Measurements from ENCODE around the gene ZNF75A. TPM values are rescaled to one million over a fixed set of nuclear protein-coding genes. Genes with fewer than 3 reads are reported as not detected.

Gene ZNF75A
- total and polyA plus RNA-seq, 2 of the 4 experiments (the other 2 are of a cell fraction) = 14.6 to 15.4 TPM

- intact Hi-C loops (cut with micrococcal nuclease) = no loop called here
- Histone ChIP-seq H2AK9ac (replicated peaks; ENCODE audit: low read depth, low read length, poor library complexity) (no peak overlapping the region), H3K18ac (ENCODE audit: low read depth, low read length) (no peak overlapping the region), H4K5ac (ENCODE audit: low read depth, low read length) (no peak overlapping the region), H2BK15ac (ENCODE audit: low read depth, low read length) (no peak overlapping the region), H3K36me3 (ENCODE audit: control insufficient read depth, insufficient read depth, low read length) (no peaks in the 10 kb centered on the region), H4K8ac (ENCODE audit: low read depth in 2 of 2, low read length in 2 of 2) (no peak overlapping the region), H3K27ac (ENCODE audit: insufficient read depth, low read length) (no peak overlapping the region), H2BK20ac (ENCODE audit: low read depth, low read length) (no peak overlapping the region), H2AFZ (replicated peaks; ENCODE audit: low read length, poor library complexity) (peak overlapping the region; percentile 43), H3K4me1 (ENCODE audit: control insufficient read depth, insufficient read depth, low read length) (no peaks in the 10 kb centered on the region), H3K9me1 (ENCODE audit: insufficient read depth, low read length) (no peaks in the 10 kb centered on the region), H3K23ac (ENCODE audit: low read depth, low read length) (no peak overlapping the region), H3K9ac (ENCODE audit: low read depth, low read length) (no peak overlapping the region), H3K79me1 (ENCODE audit: low read depth in 1 of 2, low read length in 2 of 2) (no peaks in the 10 kb centered on the region), H3K9me3 (ENCODE audit: control insufficient read depth, insufficient read depth, low read length) (peaks cover 1% of the 10 kb centered on the region; the same call in 1 of the 2 replicates), H3K4me2 (ENCODE audit: low read depth, low read length) (no peak overlapping the region), H2AK5ac (ENCODE audit: low read depth, low read length) (no peak overlapping the region), H4K20me1 (ENCODE audit: insufficient read depth, low read length) (no peaks in the 10 kb centered on the region), H3K4ac (ENCODE audit: low read depth, low read length) (no peak overlapping the region), H3K14ac (replicated peaks; ENCODE audit: low read depth, low read length) (no peak overlapping the region), H3K27me3 (ENCODE audit: control insufficient read depth, insufficient read depth, low read length) (no peaks in the 10 kb centered on the region; the same call in 1 of the 2 replicates), H3K56ac (ENCODE audit: extremely low read depth, insufficient read depth, low read length) (no peak overlapping the region), H2BK5ac (ENCODE audit: low read depth, low read length, poor library complexity, severe bottlenecking) (no peak overlapping the region), H4K91ac (ENCODE audit: insufficient read depth, low read depth, low read length) (no peak overlapping the region), H3K4me3 (ENCODE audit: insufficient read depth, low read depth, low read length) (no peak overlapping the region), H2BK120ac (ENCODE audit: low read depth, low read length) (no peak overlapping the region)
- ChIA-PET CTCF (no interaction called here), POLR2A (ENCODE audit: unreplicated experiment) (no interaction called here)
- BruUV-seq (replicated peaks) = no TSS peak
- TF ChIP-seq MAZ (IDR thresholded peaks at IDR 0.05; ENCODE audit: borderline replicate concordance, low read depth, low read length) (no peak), RCOR1 (IDR thresholded peaks at IDR 0.05; ENCODE audit: insufficient replicate concordance, low read length) (no peak), CTCF (conservative IDR thresholded peaks at IDR 0.05; ENCODE audit: low read depth, low read length) (no peak), USF2 (IDR thresholded peaks at IDR 0.05; ENCODE audit: low read depth, low read length) (no peak), FOS (IDR thresholded peaks at IDR 0.05; ENCODE audit: low read depth, low read length) (no peak), NFE2L2 (IDR thresholded peaks at IDR 0.05; ENCODE audit: low read depth, low read length) (no peak), BHLHE40 (IDR thresholded peaks at IDR 0.05; ENCODE audit: low read depth, low read length) (no peak), RFX5 (IDR thresholded peaks at IDR 0.05; ENCODE audit: low read depth, low read length) (no peak), MAFK (IDR thresholded peaks at IDR 0.05; ENCODE audit: low read depth, low read length) (no peak), CEBPB (IDR thresholded peaks at IDR 0.05; ENCODE audit: low read depth, low read length) (no peak), POLR2A (IDR thresholded peaks at IDR 0.05; ENCODE audit: low read depth, low read length) (no peak), CHD1 (IDR thresholded peaks at IDR 0.05; ENCODE audit: low read depth, low read length) (no peak), ELK1 (IDR thresholded peaks at IDR 0.05; ENCODE audit: borderline replicate concordance, low read depth, low read length) (no peak), MXI1 (IDR thresholded peaks at IDR 0.05; ENCODE audit: borderline replicate concordance, low read depth, low read length) (no peak), SMC3 (IDR thresholded peaks at IDR 0.05; ENCODE audit: low read depth, low read length) (no peak), RAD21 (IDR thresholded peaks at IDR 0.05; ENCODE audit: low read length) (no peak)
- in situ Hi-C loops (cut with MboI; ENCODE audit: low sequenced_read_pairs) = no loop called here
- 57% methylated on average over 4 of the region's 13 CpGs; no CpG with 5 or more reads in 1 of the 2 experiments for WGBS, 2 experiments (ENCODE audit: extremely low coverage in 2 of 2, insufficient read length in 1 of 2)
- no peak for DNase-seq
- dilution Hi-C loops (cut with HindIII; ENCODE audit: low sequenced_read_pairs, unreplicated experiment) = no loop called here
- no peak for ATAC-seq (ENCODE audit: low read depth)
Measured at GRCh38 chr16:3349175-3349574, 43.9 kb downstream of the ZNF75A start.

Data from IMR-90 (cell line).